Colonic mucosa (tissue), 4 donors: Measurements from ENCODE around the gene UBE3C. TPM values are rescaled to one million over a fixed set of nuclear protein-coding genes. Genes with fewer than 3 reads are reported as not detected.
A peak's percentile ranks its signal among the peaks of the same experiment; 100 is the strongest.

Experiments used
- DNase-seq: peaks from one replicate; pipeline ENCODE4 v3.0.0-alpha.2; 2020
- H3K27ac ChIP-seq: fragments of 200-600 bp; one replicate; pipeline ENCODE4 v1.8.0; 2021
- H3K27me3 ChIP-seq: fragments of 200-600 bp; one replicate; pipeline ENCODE4 v1.8.0; 2021
- H3K36me3 ChIP-seq: fragments of 200-600 bp; one replicate; pipeline ENCODE4 v1.8.0; 2021
- H3K4me1 ChIP-seq: fragments of 200-600 bp; one replicate; pipeline ENCODE4 v1.8.0; 2021; ENCODE audit warnings: mild to moderate bottlenecking
- H3K4me3 ChIP-seq: fragments of 200-600 bp; one replicate; pipeline ENCODE4 v1.8.0; 2021
- H3K9ac ChIP-seq, 2 donors: one replicate each; pipeline ENCODE4 v1.7.0; 2013; ENCODE audit warnings: control low read depth in 2 of 2, low read depth in 2 of 2, low read length in 2 of 2
- H3K9me3 ChIP-seq: fragments of 200-600 bp; one replicate; pipeline ENCODE4 v1.8.0; 2021
- intact Hi-C: fragments of 100-400 bp; cut with DNase I; formaldehyde crosslinking; loops from one replicate; pipeline ENCODE4 v1.14.1; 2022
- total RNA-seq, 2 donors: library from RNA; stranded (reverse); fragmentation: NEBNext Ultra II Directional in 1 of 2; extraction: Animal tissue kit (Norgen Biotek cat#: 25700) in 1 of 2; gene quantifications; one replicate each; pipeline ENCODE4 v1.2.1, GENCODE V29; 2021
- TF ChIP-seq, protein P1 (sequence below): fragments of 200-600 bp; IDR thresholded peaks from one replicate; pipeline ENCODE4 v1.8.0; 2022; ENCODE audit warnings: antibody characterized with exemption, mild to moderate bottlenecking
- donor health status: healthy.
- donor health status: DM: no; HTN: no; CAD: no.
- donor health status: DM: no; HTN: no; CAD: no.

UBE3C gene
- total RNA-seq, 2 donors from 2014 or later, result 50.9 to 60.7 TPM

DNA sequence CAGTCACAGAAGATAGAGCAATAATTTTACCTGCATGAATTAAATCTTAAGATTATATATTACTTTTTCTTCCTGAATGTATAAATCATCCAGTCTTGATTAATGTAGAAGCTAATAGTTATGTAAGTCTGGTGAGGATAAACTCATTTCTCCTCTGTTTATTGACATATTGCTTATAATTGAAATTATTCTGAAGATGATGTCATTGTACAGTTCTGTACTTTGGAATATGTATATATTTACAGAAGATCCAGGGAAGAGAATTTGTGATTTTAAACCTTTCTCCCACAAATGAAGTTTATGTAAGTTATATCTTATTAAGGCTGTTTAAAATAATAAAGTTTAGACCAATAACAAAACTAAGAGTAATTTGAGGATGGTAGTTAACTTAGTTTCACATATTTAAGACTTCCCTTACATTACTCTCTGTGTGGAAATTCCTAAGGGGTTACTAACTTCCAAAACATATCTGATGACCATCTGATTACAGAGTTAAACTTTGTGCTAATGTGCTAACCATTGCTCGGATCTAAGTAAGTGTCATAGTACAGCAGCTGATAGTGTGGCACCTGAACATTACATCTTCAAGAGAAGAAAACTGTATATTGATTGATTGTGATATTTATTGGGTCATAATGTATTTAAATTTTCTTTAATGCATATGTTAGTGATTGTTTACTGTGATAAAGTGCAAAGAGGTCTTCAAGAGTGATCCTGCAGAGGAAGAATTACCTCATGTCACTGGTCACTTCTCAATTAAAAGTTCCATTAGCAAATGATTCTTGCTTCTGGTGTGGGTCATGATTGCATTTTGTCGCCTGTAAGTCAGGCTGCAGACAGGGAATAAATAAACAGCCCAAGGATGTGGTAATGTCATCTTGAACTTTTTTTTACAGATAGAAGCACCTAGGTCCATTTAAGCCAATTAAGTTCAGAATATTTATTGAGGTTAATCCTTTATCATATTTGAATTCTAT lies 96.9 kb downstream of the UBE3C start:
- no peak overlapping the region for H3K27ac ChIP-seq
- no peak overlapping the region for H3K9ac ChIP-seq
- no peaks in the 10 kb centered on the region for H3K36me3 ChIP-seq
- H3K4me3 ChIP-seq, result no peak overlapping the region
- no peak for DNase-seq
- TF ChIP-seq, protein P1, sequence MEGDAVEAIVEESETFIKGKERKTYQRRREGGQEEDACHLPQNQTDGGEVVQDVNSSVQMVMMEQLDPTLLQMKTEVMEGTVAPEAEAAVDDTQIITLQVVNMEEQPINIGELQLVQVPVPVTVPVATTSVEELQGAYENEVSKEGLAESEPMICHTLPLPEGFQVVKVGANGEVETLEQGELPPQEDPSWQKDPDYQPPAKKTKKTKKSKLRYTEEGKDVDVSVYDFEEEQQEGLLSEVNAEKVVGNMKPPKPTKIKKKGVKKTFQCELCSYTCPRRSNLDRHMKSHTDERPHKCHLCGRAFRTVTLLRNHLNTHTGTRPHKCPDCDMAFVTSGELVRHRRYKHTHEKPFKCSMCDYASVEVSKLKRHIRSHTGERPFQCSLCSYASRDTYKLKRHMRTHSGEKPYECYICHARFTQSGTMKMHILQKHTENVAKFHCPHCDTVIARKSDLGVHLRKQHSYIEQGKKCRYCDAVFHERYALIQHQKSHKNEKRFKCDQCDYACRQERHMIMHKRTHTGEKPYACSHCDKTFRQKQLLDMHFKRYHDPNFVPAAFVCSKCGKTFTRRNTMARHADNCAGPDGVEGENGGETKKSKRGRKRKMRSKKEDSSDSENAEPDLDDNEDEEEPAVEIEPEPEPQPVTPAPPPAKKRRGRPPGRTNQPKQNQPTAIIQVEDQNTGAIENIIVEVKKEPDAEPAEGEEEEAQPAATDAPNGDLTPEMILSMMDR, result no peak
- no peaks in the 10 kb centered on the region for H3K9me3 ChIP-seq
- no peaks in the 10 kb centered on the region for H3K4me1 ChIP-seq
- no peaks in the 10 kb centered on the region for H3K27me3 ChIP-seq
- intact Hi-C loops, result no loop called here

DNA sequence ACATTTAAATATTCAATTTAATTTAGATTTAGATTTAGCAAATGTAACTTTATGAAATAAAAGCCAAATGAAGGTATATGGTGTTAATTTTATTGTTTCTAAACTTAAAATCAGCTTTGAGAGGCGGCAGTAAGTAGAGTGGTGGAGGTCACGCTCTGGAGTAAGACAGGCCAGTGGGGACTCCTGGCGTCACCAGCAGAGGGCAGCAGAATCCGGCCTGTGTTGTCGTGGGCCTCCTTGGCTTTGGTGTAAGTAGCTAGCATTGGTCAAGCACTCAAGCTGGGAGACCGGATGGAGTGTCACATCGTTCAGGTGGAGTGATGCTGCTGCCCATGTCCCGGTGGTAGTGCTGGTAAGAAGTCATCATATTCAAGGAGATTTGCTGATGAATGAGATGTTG lies 99.4 kb downstream of the UBE3C start:
- Histone ChIP-seq H3K4me1 (no peaks in the 10 kb centered on the region), H3K27ac (no peak overlapping the region), H3K4me3 (no peak overlapping the region), H3K27me3 (no peaks in the 10 kb centered on the region), H3K9me3 (no peaks in the 10 kb centered on the region), H3K36me3 (no peaks in the 10 kb centered on the region), H3K9ac (no peak overlapping the region)
- intact Hi-C loops, result no loop called here
- DNase-seq, result peak; percentile 24
- TF ChIP-seq, protein P1, result no peak

DNA sequence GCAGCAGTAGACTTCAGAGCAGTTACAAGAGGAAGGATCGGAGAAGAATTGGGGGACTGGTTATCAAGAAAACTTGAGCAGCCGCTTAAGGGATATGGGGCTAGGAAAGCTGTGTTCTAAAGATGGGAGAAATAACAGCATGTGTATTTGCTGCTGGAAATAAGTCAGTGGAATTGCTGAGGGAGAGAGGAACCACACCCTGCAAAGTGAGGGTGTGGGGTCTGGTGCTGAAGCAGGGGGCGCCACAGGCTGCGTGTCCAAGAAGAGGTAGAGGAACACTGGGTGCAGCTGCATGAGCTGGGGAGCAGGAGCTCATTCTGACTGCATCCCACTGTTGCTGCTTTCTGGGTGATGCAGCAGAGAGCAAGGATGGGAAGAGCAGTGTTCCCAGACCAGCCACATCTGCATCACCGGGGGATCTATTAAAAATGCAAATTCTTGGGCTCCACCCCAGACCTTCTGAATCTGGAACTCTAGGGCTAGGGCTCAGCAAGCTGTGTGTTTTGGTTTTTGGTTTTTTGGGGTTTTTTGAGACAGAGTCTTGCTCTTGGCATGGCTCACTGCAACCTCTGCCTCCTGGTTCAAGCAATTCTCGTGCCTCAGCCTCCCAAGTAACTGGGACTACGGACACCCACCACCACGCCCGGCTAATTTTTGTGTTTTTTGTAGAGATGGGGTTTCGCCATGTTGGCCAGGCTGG lies 101.0 kb downstream of the UBE3C start:
- Histone ChIP-seq H3K27ac (no peak overlapping the region), H3K4me1 (no peaks in the 10 kb centered on the region), H3K36me3 (no peaks in the 10 kb centered on the region), H3K27me3 (no peaks in the 10 kb centered on the region), H3K4me3 (no peak overlapping the region), H3K9ac (no peak overlapping the region), H3K9me3 (no peaks in the 10 kb centered on the region)
- intact Hi-C loops, result no loop called here
- TF ChIP-seq, protein P1, result no peak
- DNase-seq, result no peak

DNA sequence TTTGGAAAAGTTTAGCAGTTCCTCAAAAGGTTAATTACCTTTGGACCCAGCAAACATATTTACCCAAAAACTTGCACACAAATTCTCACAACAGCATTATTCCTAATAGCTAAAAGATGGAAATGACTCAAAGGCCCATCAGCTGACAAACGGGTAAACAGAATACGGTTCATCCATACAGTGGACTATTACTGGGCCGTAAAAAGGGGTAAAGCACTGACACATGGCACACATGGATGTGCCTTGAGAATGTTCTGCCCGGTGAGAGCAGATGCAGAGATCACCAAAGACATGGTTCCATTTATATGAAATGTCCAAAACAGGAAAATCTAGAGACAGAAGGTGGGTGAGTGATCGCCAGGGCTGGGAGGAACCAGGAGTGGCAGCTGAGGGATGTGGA lies 102.9 kb downstream of the UBE3C start:
- Histone ChIP-seq H3K27me3 (no peaks in the 10 kb centered on the region), H3K27ac (no peak overlapping the region), H3K4me3 (no peak overlapping the region), H3K9me3 (no peaks in the 10 kb centered on the region), H3K36me3 (no peaks in the 10 kb centered on the region), H3K9ac (no peak overlapping the region), H3K4me1 (no peaks in the 10 kb centered on the region)
- no peak for DNase-seq
- TF ChIP-seq, protein P1, result no peak
- intact Hi-C loops, result no loop called here

DNA sequence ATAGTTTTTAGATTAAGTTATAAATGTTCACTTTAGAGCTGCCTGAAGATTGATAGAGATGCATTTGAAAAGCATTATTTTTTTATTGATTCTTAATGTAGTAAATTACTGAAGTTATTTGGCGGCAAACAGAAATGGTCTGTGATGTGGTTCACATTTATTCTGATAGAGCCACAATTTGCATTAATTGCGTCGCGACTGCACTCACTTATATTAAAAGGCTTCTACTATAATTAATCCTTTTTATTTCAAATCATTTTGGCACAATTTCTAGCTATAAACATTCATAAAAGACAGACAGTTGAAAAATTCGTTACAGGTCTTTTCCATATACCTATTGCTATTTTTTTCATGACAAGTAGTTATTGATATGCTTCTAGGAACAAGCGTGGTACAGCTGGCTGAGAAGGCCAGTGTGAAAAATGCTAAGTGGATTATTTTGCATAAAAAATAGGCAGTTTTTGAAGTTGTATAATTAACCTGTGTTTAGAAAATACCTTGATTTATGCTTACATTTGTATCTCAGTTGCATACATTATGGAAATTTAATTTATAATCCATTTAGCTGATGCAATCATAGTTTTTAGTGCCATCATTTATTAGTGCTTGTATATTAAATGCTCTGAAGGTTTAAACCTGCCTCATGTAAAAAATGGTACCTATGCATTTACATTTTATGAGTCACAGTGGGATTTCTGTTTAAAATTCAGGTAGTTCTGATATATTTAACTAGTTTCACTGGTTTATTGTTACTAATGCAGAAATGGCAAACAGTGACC lies 106.0 kb downstream of the UBE3C start:
- no peak for DNase-seq
- Histone ChIP-seq H3K4me1 (no peaks in the 10 kb centered on the region), H3K27ac (no peak overlapping the region), H3K9ac (no peak overlapping the region), H3K4me3 (no peak overlapping the region), H3K27me3 (no peaks in the 10 kb centered on the region), H3K36me3 (no peaks in the 10 kb centered on the region), H3K9me3 (no peaks in the 10 kb centered on the region)
- TF ChIP-seq, protein P1, result no peak
- intact Hi-C loops, result no loop called here
